GM21367 (cell line): ENCODE results near the gene LGALS14.
"Not testable (repeated sequence)": the region's sequence is repeated elsewhere in the genome, so short reads cannot be mapped to it uniquely, and the experiment has no call there.

ENCODE experiments used
- ATAC-seq: cut with Tn5 transposase; IDR thresholded peaks from one replicate; pipeline ENCODE4 v1.9.1; 2021; ENCODE audit not compliant: unreplicated experiment

LGALS14 gene

DNA sequence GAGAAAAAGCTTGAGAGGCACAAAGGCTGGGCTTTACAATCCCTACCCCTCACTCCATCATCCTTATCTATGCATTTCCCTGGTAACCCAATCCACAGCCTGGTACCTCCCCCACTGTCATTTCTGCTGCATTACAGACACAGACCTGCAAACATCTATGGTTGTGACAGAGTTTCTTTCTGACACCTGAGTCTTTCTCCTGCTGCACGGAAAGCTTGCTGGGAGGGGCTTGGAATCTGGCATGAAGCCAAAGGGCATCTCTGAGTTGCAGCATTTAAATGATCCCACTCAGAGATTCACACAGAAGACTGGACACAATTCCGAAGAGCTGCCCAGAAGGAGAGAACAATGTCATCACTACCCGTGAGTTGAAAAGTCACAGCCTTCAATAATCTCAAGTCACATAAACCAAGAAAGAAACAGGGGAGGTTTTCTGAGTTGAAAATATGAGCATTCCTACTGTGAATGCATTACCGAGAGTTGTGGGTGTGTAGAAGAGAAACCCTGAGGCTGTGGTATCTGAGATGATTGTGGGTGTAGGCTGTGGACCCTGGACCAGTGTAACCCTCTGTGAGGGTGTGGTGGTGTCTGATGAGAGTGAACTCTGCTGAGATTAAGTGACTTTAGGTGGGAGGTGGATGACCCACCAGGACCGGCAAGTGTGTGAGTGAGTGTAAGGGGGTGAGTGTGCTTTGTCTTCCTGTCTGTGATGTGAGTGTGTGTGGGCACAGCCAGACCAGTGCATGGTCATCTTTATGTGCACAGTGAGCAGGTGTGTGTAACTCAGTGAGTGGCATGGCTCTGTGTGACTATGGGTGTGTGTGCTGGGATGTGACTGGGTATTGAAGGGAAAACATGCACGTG, at the start of gene LGALS14:
TSS of gene LGALS14 (plus strand) at position 301 of the 864 bp plus-strand sequence. CDS start at position 349, 48 bp downstream.
- ATAC-seq, result no peak

GRCh38 chr19:39655613-39656012, 48.7 kb upstream of the LGALS14 start, which contains the start of gene LGALS16:
TSS of gene LGALS16 (plus strand) at chr19:39655913. CDS start at chr19:39655962, 49 bp downstream.
- ATAC-seq, result no peak

- no peak for ATAC-seq
Observed at GRCh38 chr19:39659791-39660190, 44.5 kb upstream of the LGALS14 start.

GRCh38 chr19:39660661-39661060, 43.6 kb upstream of the LGALS14 start:
- no peak for ATAC-seq

GRCh38 chr19:39661565-39661964, 42.7 kb upstream of the LGALS14 start:
- no peak for ATAC-seq

DNA sequence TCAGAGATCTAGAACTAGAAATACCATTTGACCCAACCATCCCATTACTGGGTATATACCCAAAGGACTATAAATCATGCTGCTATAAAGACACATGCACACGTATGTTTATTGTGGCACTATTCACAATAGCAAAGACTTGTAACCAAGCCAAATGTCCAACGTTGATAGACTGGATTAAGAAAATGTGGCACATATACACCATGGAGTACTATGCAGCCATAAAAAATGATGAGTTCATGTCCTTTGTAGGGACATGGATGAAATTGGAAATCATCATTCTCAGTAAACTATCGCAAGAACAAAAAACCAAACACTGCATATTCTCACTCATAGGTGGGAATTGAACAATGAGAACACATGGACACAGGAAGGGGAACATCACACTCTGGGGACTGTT, 34.4 kb upstream of the LGALS14 start:
- ATAC-seq, result not testable (repeated sequence)

DNA sequence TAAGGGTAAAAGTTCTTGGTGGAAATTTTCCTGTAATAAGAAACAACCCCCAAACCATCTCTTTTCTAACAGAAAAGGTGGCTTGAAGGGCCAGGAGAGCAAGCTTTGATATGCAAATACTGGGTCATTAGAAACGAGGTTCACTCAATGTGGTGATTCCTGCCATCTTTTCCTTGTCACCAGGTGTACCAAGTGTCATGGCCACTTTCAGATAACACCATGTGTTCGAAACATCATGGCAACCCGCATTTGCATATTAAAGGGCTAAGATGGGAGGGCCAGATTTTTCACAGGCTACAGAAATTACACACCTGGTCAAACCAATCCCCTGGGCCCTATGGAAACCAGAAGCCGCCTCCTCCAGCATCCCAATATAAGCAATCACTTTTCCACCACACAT, 33.3 kb upstream of the LGALS14 start:
- ATAC-seq, result no peak

DNA sequence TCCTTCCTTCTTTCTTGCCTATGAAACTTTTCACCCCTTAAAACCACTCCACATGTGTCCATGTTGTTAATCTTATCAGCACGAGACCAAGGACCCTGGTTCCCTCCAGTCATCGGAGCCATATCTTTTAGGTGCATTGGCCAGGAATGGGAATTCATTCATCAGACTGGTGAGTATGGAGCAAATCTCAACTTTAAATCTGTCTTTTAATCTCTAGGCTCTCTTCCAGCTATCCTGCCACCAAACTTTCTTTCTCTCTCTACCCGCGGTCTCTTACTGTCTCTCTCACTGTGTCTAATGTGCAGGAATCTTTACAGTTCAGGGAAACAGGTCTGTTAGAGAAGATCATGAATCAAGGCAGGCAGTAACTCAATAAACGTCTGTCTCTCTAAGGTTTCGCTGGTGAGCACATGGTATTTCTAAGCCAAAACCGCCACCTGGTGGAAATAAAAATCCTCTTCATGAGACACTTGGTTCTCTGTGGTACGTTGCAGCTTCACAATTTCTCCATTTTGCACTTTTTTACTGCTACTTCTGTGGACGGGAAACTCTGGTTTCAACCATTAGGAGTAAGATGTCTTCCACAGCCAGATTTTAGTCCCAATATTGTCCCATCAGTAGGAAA, 32.4 kb upstream of the LGALS14 start:
- ATAC-seq, result no peak

- ATAC-seq, result no peak
Observed at GRCh38 chr19:39672473-39672872, 31.8 kb upstream of the LGALS14 start.

GRCh38 chr19:39673862-39674261, 30.4 kb upstream of the LGALS14 start:
- not testable (repeated sequence) for ATAC-seq

GRCh38 chr19:39676004-39676403, 28.3 kb upstream of the LGALS14 start:
- no peak for ATAC-seq

GRCh38 chr19:39677961-39678889, 26.1 kb upstream of the LGALS14 start:
- ATAC-seq, result no peak

DNA sequence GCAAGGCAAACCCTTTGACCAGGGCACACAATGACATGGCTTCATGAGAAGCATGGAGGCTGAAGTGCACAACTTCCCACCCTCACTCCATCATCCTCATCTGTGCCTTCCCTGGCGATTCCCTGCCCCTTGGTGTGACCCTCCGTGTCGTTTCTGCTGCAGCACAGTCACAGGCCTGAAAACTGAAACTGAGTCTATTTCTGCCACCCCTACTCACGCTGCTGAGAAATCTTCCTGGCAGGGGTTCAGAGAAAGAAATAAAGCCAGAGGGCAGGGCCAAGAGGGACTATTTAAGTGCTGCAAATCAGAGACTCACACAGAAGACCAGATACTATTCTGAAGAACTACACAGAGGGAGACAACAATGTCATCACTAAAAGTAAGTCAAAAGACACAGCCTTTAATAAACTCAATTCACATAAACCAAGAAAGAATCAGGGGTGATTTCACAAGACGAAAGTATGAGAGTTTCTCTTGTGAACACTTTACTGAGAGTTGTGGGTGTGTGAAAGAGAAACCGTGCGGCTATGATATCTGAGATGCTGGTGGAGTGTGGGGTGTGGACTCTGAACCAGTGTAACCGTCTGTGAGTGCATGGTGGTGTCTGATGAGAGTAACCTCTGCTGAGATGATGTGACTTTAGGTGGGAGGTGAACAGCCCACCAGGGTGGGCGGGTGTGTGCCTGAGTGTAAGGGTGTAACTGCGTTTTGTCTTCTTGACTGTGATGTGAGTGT, 25.1 kb upstream of the LGALS14 start:
- peak; percentile 42 for ATAC-seq

- peak; percentile 10 for ATAC-seq
Observed at GRCh38 chr19:39679791-39680168, 24.5 kb upstream of the LGALS14 start.

GRCh38 chr19:39680593-39680992, 23.7 kb upstream of the LGALS14 start:
- no peak for ATAC-seq

GRCh38 chr19:39681416-39681815, 22.9 kb upstream of the LGALS14 start:
- ATAC-seq, result no peak

- ATAC-seq, result no peak
Observed at GRCh38 chr19:39684267-39684666, 20.0 kb upstream of the LGALS14 start.

DNA sequence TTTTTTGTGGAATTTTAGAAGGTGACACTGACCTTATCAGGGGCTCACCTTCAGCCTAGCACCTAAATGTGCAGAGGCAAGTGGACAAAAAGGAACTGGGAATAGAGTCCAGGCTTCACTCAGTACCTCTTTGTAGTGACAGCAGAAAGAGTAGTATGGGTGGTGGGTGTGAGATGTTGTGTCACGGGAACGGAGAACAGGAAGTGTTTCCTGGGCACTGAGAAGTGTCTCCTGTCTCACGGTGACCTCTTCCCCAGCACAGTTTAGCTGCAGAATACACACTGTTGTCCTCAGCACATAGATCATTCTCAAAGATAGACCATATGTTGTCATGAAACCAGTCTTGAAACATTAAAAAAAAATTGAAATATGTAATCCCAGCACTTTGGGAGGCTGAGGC, 17.5 kb upstream of the LGALS14 start:
- no peak for ATAC-seq

DNA sequence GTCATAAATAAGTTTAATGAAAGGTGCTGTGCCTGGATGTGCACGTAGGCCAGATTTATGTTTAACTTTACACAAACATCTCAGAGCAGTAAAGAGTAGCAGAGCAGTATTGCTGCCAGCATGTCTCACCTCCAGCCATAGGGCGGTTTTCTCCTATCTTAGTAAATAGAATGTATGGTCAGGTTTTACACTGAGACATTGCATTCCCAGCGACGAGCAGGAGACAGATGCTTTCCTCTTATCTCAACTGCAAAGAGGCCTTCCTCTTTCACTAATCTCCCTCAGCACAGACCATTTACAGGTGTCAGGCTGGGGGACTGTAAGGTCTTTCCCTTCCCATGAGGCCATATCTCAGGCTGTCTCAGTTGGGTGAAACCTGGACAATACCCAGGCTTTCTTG, 15.6 kb upstream of the LGALS14 start:
- not testable (repeated sequence) for ATAC-seq

- no peak for ATAC-seq
Observed at GRCh38 chr19:39692166-39692565, 12.1 kb upstream of the LGALS14 start.

- no peak for ATAC-seq
Observed at GRCh38 chr19:39692822-39693221, 11.5 kb upstream of the LGALS14 start.
